ENCODE results near the gene LRRC49. TPM values are rescaled to one million over a fixed set of nuclear protein-coding genes. Genes with fewer than 3 reads are reported as not detected.

LRRC49 gene
- total RNA-seq, 1 experiment from 2014 or later: 6.2 TPM

DNA sequence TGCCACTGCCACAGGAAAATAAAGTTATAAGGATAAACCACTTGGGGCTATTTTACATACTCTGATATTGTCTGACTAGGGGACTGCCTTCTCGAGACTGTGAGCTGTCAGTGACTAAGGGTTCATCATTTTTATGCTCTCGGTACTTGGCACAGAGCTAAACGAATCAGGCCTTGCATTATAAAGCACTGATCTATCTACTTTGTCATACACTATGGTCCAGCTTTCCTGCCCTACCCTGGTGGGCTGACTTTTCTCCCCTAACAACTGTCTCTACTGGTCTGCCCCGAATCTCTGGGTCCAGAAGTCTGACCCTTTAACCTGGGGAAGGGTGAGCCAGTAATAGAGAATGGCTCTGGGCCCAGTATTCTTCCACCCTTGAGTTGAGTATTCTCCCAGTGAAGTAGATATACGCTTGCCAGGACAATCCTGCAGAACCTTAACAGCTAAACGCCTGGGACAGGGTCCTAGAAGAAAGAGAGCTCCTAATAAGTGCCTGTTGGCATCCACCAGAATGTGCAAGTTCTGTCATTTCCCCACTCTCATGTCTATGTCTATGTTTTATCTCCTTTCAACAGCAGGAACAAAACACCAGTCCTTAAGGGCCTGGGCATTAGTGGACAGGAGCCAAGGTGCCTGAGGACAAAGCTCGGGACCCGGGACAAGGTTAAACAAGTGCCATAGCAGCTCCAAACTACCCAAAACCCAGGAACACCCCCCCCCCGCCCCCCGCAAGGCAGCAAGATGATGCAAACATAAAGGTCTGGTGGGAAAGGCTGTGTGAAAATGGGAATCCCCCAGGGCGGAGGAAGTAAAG lies 39.9 kb upstream of the LRRC49 start:
- Histone ChIP-seq H3K4me1 (replicated peaks; ENCODE audit: insufficient read depth) (peaks cover 36% of the 10 kb centered on the region), H3K36me3 (ENCODE audit: low read depth) (no peaks in the 10 kb centered on the region), H3F3A (ENCODE audit: insufficient read depth, low read depth) (peaks cover 36% of the 10 kb centered on the region), H3K4me2 (peak overlapping the region; percentile 80), H3K27me3 (ENCODE audit: insufficient read depth, low read depth) (no peaks in the 10 kb centered on the region), H3K79me2 (ENCODE audit: low read depth) (peaks cover 7% of the 10 kb centered on the region), H3K27ac (no peak overlapping the region), H3K9me2 (ENCODE audit: insufficient read depth) (no peaks in the 10 kb centered on the region), H3K4me3 (peak overlapping the region; percentile 68), H3K9me3 (ENCODE audit: insufficient read depth, low read depth) (no peaks in the 10 kb centered on the region), H4K20me1 (ENCODE audit: insufficient read depth) (no peaks in the 10 kb centered on the region), H2AFZ (no peak overlapping the region)
- no peak for DNase-seq
- intact Hi-C loops (cut with micrococcal nuclease; ENCODE audit: unreplicated experiment): no loop called here
- TSS peak; percentile 66 for BruUV-seq (replicated peaks)
- POLR2A ChIA-PET (ENCODE audit: unreplicated experiment): interaction anchor here (0.5 to 0.6 kb wide), 2 partner anchors 11 to 18 kb away, joined by 4 to 5 read pairs; no protein-coding TSS in a partner anchor
- no peak for TF ChIP-seq EZH2 (IDR thresholded peaks at IDR 0.05; ENCODE audit: low read depth)
- TF ChIP-seq, protein P1, sequence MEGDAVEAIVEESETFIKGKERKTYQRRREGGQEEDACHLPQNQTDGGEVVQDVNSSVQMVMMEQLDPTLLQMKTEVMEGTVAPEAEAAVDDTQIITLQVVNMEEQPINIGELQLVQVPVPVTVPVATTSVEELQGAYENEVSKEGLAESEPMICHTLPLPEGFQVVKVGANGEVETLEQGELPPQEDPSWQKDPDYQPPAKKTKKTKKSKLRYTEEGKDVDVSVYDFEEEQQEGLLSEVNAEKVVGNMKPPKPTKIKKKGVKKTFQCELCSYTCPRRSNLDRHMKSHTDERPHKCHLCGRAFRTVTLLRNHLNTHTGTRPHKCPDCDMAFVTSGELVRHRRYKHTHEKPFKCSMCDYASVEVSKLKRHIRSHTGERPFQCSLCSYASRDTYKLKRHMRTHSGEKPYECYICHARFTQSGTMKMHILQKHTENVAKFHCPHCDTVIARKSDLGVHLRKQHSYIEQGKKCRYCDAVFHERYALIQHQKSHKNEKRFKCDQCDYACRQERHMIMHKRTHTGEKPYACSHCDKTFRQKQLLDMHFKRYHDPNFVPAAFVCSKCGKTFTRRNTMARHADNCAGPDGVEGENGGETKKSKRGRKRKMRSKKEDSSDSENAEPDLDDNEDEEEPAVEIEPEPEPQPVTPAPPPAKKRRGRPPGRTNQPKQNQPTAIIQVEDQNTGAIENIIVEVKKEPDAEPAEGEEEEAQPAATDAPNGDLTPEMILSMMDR (conservative IDR thresholded peaks at IDR 0.05): no peak
- CTCF ChIA-PET: interaction anchor here (1.0 kb wide), 1 partner anchor 9 kb away, joined by 3 read pairs; no protein-coding TSS in a partner anchor

DNA sequence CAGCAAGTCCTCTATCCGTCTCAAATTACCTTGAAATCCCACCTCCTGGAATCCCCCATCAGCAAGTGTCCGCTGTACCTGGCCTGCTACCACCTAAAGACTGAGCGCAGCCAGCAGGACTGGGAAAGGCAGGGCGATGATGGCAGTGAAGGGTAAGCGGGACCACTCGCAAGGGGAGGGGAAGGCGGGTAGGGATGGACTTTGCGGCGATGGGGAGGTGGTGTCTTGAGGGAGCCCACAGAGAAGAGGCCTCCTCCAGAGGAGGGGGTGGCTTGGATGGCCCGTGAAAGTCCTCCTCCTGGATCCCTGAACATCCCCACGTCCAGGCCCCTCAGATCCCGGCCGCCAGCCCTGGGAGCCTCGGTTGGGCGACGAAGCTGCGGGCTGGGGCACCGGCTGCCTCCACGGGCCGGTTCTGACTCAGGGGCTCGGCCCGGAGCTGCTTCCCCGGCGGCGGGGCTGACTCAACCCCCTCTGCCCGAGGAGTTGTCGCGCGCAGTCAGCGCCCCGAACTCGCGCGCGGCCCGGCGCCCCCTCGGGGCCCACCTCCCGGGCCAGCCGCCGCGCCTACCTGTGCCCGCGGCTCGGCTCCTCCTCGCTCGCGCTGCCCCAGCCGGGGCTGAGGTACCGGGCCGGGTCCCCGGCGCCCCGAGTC lies 39.2 kb upstream of the LRRC49 start:
- Histone ChIP-seq H3K27me3 (ENCODE audit: insufficient read depth, low read depth) (no peaks in the 10 kb centered on the region), H3K27ac (no peak overlapping the region), H3F3A (ENCODE audit: insufficient read depth, low read depth) (peaks cover 36% of the 10 kb centered on the region), H2AFZ (peak overlapping the region; percentile 62; the same call in 1 of the 2 replicates), H3K4me1 (replicated peaks; ENCODE audit: insufficient read depth) (peaks cover 36% of the 10 kb centered on the region), H3K9me2 (ENCODE audit: insufficient read depth) (no peaks in the 10 kb centered on the region), H4K20me1 (ENCODE audit: insufficient read depth) (no peaks in the 10 kb centered on the region), H3K36me3 (ENCODE audit: low read depth) (no peaks in the 10 kb centered on the region), H3K4me3 (peak overlapping the region; percentile 68), H3K4me2 (peak overlapping the region; percentile 80), H3K9me3 (ENCODE audit: insufficient read depth, low read depth) (no peaks in the 10 kb centered on the region), H3K79me2 (ENCODE audit: low read depth) (peaks cover 7% of the 10 kb centered on the region)
- POLR2A ChIA-PET (ENCODE audit: unreplicated experiment): interaction anchor here (0.5 kb wide), 1 partner anchor 19 kb away, joined by 4 read pairs; no protein-coding TSS in a partner anchor
- intact Hi-C loops (cut with micrococcal nuclease; ENCODE audit: unreplicated experiment): no loop called here
- CTCF ChIA-PET: no interaction called here
- BruUV-seq (replicated peaks): no TSS peak
- TF ChIP-seq, protein P1 (conservative IDR thresholded peaks at IDR 0.05): no peak
- TF ChIP-seq EZH2 (IDR thresholded peaks at IDR 0.05; ENCODE audit: low read depth): no peak
- peak in 1 of 2 experiments; percentile 26 for DNase-seq

DNA sequence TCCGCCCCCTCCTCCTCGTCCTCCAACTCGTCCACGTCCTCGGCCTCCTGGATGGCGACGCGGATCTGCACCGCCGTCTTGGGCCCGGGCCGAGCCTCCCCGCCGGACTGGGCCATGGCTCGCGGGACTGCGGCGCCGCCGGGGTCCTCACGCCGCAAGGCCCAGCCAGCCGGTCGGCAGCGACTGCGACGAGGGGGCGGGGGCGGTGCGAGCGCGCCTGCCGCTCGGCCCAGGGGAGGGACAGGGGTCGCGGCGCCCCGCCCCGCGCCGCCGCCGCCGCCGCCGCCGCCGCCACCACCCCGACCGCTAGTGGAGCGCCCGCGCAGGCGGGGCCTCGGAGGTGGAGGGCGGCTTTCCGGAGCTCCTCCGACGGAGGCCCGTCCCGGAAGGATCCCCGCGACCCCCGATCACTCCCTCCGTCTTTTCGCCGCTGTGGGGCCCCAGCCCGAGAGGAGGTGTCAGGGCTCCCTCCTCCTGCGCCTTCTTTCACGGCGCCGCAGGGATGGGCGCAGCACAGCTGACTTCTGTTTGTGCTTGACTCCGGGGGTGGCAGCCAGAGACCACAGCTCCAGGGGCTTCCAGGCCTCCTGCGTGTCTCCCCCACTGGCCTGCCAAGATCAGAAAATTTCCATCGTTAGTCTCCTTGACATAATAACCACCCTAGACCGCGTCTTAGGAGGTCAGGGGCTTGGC lies 38.5 kb upstream of the LRRC49 start, which contains the start of gene LARP6:
TSS of gene LARP6 (minus strand) at position 185 of the 693 bp plus-strand sequence. CDS start at position 116, 69 bp downstream.
- POLR2A ChIA-PET (ENCODE audit: unreplicated experiment): interaction anchor here (0.7 kb wide), 1 partner anchor 54 kb away, joined by 4 read pairs; no protein-coding TSS in a partner anchor
- peak within 1 kb of the TSS; percentile 68 for H3K4me3 ChIP-seq
- TF ChIP-seq EZH2 (IDR thresholded peaks at IDR 0.05; ENCODE audit: low read depth): no peak
- TF ChIP-seq, protein P1 (conservative IDR thresholded peaks at IDR 0.05): no peak
- no peaks in the 10 kb centered on the region for H3K27me3 ChIP-seq (ENCODE audit: insufficient read depth, low read depth)
- intact Hi-C loops (cut with micrococcal nuclease; ENCODE audit: unreplicated experiment): no loop called here
- peaks cover 36% of the 10 kb centered on the region for H3F3A ChIP-seq (ENCODE audit: insufficient read depth, low read depth)
- H2AFZ ChIP-seq: peak within 1 kb of the TSS; percentile 94
- no peaks in the 10 kb centered on the region for H3K9me2 ChIP-seq (ENCODE audit: insufficient read depth)
- CTCF ChIA-PET: no interaction called here
- no peaks in the 10 kb centered on the region for H3K9me3 ChIP-seq (ENCODE audit: insufficient read depth, low read depth)
- H3K79me2 ChIP-seq (ENCODE audit: low read depth): peaks cover 7% of the 10 kb centered on the region
- BruUV-seq (replicated peaks): no TSS peak
- H4K20me1 ChIP-seq (ENCODE audit: insufficient read depth): no peaks in the 10 kb centered on the region
- peak within 1 kb of the TSS; percentile 47; the same call in 1 of the 2 replicates for H3K27ac ChIP-seq
- no peaks in the 10 kb centered on the region for H3K36me3 ChIP-seq (ENCODE audit: low read depth)
- H3K4me2 ChIP-seq: peak within 1 kb of the TSS; percentile 86
- DNase-seq: peak in 1 of 2 experiments; percentile 72
- peaks cover 36% of the 10 kb centered on the region for H3K4me1 ChIP-seq (replicated peaks; ENCODE audit: insufficient read depth)
